Measurements from ENCODE around the gene USP8.

- no peak for TF ChIP-seq POLR2A (IDR thresholded peaks at IDR 0.05)
- TF ChIP-seq CTCF (IDR thresholded peaks at IDR 0.05) = no peak
- no peak for TF ChIP-seq POLR2AphosphoS5 (IDR thresholded peaks at IDR 0.05)
These were observed 39.5 kb downstream of the USP8 start for GRCh38 chr15:50463423-50464358.
